T-helper 22 cell (primary cell): ENCODE data around the gene IRF3.

ENCODE experiments used
- DNase-seq: peaks from one replicate; pipeline ENCODE4 v3.0.0-alpha.2; 2020; ENCODE audit warnings: low read depth

Gene IRF3

DNA sequence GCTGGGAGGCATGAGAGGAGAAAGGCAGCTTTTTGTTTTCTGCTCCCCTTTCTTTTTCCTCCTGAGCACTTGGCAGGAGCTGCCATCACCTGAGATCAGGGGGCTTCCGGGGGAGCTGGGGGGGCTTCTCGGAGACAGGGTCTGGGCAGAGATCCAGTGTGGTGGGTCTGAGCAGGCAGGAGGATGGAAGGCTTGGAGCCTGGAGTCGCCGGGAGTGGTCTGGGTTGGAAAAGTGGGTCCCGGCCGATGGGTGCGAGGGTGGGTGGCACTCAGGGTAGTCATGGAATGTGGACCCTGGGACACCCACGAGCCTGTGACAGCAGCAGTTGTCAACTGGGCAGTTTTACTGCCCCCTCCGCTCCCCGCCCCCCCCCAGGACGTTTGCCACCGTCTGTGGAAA lies 21.5 kb upstream of the IRF3 start:
- DNase-seq, result no peak

DNA sequence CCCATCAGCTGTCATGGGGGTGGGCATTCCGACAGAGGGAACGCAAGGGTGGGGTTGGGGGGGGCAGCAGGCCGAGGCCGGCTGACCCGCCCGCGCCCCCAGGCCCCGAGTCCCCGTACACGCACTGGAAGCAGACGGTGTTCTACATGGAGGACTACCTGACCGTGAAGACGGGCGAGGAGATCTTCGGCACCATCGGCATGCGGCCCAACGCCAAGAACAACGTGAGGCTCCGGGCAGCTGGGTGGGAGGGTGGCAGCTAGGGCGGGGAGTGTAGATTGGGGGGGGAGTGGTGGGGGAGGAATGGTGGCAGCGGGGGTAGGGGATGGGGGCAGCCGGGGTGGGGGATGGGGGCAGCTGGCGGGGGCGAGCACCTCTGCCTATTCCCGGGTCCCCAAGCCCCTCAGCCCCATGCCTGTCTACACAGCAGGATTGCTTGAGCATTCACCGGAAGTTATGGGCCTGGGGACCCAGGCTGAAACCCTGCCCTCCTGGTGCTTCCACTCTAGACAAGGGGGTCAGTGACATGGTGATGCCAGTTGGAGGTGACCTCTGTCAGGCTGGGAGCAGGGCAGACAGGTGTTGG lies 20.9 kb upstream of the IRF3 start:
- DNase-seq, result no peak

DNA sequence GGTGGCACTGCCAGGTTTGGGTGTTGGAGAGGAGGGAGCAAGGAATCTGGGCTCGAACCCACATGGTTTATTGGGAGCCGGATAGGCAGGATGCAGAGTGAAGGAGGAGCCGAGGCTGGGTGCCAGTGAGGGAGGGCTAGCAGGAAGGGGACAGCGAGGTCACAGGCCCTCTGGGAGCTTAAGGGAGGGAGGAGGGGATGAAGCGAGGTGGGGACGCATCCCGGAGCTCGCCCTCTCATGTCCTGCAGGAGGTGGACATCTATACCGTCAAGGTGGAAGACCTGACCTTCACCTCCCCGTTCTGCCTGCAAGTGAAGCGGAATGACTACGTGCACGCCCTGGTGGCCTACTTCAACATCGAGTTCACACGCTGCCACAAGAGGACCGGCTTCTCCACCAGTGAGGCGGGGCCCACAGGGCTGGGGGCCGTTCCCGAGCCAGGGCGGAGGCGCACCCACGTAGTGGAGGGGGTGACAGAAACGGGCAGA lies 20.2 kb upstream of the IRF3 start:
- no peak for DNase-seq

DNA sequence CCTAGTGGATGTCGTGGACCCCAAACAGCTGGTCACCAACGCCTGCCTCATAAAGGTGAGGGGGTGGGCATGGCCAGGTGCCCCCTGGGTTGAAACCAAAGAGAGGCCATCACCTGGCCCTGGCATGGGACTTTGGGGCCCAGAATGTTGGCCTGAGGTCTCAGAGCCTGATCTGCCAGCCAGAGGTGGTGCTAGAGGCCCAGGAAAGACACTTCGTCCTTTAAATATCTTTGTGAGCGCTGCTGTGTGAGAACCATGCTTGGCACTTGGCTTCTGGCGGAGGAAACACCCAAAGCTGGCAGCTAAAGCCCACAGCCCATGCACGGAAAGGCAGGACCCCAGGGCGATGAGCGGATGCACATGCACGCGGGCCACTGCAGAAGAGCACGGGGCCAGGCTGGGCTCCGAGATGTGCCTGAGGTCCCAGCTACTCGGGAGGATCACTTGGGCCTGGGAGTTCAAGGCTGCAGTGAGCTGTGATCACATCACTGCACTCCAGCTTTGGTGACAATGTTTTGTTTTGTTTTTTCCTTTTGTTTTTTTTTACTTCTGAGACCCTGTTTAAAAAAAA lies 19.4 kb upstream of the IRF3 start:
- DNase-seq, result no peak

DNA sequence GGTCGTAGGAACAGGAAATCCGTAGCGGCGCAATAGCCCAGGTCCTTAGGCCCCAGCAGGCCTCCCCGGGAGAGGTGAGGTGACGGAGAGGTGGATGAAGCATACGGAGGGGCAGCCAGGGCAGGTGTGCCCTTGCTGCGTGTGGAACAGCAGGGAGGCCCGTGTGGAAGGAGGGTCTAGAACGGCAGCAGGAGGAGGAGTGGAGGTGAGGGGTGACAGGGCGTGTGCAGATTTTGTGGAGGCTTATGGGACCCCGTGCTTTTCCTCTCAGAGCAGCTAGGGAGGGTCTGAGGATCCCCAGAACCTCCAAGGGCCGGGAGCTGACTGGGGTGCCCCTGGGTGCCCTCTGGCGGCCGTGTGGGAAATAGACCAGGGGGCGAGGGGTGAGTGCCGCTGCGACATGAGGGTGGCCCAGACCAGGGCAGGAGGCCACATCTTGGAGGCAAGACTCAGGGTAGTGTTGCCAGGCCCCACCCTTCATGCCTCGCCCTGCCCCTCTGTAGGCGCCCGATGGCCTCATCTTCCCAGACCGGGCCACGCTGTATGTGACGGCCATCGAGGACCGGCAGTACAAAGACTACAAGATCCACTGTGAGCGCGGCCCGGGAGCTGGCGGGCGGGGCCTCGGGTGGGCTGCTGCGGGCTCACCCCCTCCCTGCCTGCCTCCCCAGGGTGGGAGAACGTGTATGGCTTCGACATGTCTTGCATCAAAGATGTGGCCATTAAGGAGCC lies 18.8 kb upstream of the IRF3 start:
- DNase-seq, result no peak

DNA sequence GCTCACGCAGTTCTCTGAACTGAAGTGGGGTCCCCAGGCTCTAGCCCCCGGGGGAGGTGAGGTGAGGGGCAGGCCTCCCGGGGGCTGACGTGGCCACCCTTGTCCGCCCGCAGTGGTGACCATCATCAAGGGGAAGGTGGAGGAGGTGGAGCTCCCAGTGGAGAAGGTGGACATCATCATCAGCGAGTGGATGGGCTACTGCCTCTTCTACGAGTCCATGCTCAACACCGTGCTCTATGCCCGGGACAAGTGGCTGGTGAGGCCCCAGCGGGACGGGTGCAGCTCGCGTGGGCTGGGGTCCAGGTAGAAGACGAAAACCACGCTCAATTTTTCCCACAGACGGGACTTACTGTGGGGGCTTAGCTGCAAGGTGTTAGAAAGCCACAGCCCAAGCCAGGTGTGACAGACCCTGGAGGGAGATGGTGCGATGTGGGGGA lies 18.2 kb upstream of the IRF3 start:
- no peak for DNase-seq

DNA sequence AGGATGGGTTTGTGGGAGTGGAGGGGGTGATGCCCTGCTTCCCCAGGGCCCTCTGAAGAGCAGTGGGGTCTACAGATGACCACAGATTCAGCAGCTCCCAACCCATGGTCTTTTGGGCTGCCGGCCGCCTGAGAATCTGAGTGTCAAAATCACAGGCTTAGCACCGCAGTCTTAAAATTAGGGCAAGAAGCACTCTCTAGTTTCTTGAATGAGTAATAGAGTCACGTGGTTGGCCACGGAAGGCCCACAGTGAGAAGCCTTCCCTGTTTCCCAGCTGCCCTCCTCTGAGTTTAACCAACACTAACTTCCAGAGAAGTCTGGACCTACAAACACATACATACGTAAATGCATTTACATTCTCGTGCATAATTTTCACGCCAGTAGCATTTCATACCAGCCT lies 16.6 kb upstream of the IRF3 start:
- DNase-seq, result no peak

DNA sequence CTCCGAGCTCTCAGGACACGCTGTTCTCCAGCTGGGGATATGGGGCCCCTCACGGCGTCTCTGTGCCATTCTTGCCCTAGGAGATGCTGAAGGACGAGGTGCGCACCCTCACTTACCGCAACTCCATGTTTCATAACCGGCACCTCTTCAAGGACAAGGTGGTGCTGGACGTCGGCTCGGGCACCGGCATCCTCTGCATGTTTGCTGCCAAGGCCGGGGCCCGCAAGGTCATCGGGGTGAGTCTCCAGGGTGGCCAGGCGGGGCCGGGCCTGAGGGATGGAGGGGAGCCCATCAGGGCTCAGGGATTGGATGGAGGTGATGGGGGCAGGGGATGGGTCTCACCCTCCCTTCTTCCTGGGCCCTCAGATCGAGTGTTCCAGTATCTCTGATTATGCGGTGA lies 16.2 kb upstream of the IRF3 start:
- no peak for DNase-seq

DNA sequence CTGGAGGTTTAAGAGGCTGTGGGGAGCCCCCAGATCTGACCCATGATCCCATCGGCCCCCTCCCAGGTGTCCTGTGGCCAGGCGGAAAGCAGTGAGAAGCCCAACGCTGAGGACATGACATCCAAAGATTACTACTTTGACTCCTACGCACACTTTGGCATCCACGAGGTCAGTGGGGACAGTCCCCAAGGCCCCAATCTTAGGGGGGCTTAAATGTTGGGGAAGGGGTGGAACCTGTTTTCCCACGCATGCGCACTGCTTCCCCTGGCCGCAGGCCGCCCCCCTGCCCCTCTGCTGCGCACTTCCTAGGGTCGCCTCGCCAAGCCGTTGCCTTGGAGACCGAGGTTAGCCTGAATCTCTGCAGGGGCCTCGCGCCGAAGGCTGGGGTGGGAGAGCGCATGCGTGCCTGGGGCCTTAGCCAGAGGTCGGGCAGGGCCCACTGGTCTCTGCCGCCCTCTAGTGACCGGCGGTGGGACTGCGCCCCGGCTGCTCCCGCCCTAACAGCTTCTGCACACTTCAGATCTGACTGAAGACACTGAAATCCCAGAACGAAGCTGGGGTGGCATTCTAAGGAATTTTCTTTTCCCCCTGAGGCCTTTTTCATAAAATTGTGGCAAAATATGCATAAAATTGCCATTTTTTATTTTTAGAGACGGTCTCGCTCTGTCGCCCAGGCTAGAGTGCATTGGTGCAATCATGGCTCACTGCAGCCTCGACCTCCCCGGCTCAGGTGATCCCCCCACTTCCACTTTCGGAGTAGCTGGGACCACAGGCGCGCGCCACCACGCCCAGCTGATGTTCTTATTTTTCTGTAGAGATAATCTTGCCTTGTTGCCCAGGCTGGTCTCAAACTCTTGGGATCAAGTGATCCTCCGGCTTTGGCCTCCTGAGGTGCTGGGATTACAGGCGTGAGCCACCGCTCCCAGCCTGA lies 15.0 kb upstream of the IRF3 start:
- peak; percentile 79 for DNase-seq

DNA sequence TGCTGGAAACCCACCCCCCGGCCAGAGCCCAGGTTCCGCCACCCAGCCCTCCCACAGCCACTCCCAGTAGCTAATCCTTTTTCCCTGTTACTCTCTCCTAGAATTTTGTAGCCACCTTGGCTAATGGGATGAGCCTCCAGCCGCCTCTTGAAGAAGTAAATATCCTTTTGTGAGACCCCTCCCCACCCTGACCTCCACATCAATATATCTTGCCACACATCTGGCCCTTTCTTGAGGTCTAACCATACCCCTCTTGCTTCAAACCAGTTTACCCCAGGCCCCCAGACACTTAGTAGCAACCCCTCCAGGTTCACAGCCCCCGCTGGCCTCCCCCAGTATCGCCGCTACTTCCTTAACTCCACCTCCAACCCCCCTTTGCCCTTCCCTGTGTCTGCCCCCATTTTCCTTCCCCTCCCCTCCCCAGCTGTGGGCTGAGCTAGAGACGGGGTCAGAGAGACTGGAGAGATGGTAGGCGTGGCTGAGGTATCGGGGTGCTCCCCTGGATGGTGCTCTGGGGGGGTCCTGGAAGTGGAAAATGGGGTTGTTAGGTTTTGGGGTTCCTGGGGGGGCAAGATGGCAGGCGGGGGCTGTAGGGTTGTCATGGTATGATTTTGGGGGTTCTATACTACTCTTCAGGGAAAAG lies 14.2 kb upstream of the IRF3 start:
- no peak for DNase-seq

DNA sequence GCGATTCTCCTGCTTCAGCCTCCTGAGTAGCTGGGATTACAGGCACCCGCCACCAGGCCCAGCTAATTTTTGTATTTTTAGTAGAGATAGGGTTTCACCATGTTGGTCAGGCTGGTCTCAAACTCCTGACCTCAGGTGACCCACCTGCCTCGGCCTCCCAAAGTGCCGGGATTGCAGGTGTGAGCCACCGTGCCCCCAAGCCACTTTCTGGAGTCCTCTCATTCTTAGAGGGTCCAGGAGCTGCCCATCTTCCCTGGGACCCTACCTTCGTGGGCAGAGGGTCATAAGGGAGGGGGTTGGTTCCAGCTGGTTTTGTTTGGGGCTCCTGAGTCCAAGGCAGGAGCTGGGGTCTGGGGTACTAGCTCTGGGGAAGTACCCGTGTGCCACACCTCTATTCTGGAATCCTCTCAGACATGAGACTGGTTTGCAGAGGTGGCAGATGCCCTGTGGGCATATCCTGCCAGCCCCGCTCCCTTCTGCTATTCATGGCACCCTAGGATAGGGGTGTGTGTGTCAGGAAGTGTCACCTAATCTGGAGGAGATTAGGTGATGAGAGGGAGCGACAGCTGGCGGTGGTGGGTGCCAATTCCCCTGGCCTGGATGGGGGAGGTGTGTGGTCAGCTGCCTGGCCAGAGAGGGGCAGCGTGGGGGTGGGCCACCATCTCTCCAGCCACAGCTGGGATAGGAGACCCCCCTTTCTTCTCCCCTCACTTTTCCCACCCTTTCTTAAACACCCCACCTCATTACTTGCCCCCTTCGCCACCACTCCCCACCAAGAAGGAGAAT lies 13.5 kb upstream of the IRF3 start:
- no peak for DNase-seq

DNA sequence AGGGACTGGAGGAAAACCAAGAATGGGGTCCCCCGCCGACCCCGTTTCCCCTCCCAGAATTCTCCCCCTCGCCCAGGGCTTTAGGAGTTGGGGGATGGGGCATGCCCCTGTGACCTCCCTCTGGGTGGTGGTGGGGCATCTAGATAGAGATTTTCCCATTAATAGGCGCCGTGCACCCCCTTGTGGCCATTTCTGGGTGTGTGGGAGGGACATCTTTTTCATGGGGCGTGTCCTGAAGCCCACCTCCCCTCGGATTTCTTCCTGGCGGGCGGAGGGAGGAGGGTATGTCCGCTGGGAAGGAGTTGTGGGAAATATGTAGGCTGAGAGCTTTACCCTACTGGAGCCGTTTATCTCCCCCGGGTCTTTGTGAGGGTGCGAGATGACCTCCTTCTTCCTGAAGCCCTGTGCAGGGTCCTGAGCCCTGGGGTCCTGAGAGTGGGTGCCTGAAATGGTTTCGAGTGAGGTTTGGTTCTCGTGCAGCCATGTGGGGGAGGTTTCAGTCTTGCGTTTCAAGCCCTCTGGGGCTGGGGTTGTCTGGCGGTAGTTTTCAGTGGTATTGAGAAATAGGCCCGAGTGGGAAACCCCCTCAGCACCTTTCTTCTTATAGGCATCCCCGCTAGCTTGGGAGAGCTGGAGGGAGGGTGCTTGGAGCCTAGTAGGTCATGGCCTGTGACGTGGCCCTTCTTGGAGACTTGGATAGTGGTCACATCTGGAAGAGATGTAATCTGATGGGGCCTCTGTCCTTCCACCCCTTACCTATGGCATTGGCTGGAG lies 12.4 kb upstream of the IRF3 start:
- peak; percentile 67 for DNase-seq

DNA sequence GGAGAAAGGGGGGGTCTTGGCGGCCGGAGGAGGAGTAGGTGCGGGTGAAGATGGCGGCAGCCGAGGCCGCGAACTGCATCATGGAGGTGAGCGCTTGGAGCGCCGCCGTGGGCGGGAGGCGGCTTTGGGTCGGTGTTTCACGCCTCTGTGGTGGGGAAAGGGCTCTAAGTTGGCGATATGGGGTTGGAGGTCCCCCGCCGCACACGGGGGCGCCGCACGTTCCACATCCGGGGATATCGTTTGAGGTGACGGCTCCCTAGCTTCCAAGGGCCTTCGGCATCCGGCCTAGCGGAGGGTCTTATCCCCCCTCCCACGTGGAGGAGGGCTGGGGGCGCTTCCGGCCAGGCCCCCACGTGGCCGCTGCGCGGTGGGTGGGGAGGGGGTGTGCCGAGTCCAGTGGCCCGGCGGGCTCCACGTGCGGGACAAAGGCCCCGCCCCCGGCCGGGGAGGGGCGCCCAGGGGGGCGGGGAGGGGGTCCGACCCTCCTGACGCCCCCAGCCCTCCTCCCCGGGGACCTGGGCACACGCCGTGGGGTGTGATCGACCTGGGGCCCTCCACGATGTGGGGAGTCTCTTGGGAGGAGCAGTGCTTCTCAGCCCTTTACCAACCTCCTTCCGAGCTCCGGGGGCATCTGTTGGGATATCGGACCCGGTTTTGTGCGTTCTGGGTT lies 11.7 kb upstream of the IRF3 start, which contains the start of gene PRMT1:
PRMT1 (plus strand) TSS at position 41 of the 670 bp plus-strand sequence; CDS start at position 51, 10 bp downstream.
- peak; percentile 42 for DNase-seq

DNA sequence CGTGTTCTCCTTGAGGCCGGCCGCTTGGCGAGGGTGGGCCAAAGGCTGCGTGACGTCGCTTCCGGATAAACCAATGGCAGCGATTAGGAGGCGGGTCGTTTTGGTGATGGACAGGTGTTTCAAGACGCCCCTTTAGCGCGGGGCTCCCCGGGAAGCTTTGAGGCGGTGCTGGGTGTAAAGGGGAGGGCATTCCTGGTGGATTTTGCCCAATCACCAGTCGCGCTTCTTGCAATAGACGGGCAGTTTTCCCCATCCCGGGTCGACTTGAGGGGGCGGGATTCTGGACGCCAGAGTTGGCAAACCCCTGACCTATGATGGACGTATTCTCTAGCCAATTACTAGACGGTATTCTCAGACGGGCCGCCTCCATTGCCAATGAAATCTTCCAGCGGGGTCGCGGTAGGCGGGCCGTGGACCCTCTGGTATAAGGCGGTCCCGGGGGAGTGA lies 11.2 kb upstream of the IRF3 start:
- DNase-seq, result peak; percentile 98

DNA sequence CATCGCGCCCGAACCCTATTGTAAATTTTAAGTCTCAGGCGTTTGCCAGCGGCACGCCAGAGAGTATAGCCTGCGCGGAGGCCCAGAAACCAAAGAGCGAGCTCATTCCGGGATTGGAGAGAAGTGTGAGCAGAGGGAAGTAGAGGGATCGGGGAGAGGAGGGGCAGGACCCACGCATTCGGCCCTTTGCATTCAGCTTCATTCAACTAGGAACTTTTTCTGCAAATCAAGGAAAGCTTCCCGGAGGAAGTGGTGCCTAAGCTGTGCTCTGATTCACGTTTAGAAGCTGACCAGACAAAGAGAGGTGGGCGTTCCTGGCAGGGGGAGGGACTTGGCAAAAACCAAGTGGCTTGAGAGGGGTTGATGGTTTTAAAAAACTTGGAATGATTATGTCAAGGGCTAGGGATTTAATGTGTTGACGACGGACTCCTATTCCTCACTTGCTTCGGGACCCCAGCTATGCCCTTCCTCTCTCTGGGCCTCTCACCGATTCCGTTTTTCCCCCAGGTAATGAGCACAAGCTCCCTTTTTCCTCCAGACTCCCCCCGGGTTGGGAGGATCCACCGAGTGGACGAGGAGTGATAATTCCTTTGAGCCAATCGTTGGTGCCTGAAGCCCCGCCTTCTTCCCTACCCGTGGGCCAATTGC lies 10.6 kb upstream of the IRF3 start:
- peak; percentile 32 for DNase-seq

DNA sequence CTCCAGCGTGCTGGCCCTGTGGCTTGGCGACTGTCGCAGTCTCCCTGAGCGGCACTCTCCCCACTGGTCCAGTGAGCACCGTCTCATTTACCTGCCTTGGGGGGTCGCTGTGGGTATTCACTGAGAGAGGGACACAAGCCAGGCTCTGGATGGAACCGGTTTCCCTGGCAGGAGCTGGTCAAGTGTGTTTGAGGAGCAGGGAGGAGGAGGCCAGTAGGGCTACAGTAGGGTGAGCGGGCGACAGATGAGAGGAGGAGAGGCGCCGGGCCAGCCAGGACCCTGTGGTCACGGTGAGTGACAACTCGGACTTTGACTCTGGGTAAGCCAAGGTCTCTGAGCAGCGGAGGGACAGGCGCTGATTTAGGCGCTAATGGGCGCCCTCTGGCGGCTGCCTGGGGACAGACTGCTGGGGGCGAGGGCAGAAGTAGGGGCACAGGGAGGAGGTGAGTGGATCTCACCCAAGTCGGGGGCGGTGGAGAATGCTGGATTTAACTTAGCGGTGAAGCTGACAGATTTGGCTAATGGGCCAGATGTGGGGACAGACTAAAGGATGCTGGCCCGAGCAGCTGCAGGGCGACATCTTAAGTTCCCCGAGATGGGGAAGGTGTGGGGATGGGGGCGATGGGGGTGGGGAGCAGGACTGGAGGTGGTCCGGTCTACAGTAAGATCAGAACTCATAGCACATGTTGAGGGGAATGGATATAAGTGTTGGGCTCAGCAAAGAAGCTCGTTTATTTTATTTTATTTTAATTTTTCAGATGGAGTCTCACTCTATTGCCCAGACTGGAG lies 6.7 kb upstream of the IRF3 start:
- DNase-seq, result peak; percentile 50

DNA sequence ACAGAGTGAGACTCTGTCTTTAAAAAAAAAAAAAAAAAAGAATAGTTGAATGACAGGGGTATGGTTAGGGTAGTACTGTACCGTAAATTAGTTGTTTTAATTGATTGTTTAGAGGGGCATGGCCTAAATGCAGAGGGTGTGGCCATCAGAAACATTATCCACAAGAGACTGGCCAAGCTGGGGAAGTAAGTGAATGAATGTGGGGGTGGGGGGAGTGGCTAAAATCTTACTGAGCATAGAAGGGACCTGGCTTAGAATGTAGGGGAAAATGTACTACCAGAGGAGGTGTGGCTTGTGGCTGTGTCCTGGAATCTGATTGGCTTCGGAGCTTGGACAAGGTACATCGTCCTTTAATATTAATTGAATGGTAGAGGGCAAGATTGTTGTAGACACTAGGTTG lies 3.9 kb upstream of the IRF3 start:
- DNase-seq, result no peak

DNA sequence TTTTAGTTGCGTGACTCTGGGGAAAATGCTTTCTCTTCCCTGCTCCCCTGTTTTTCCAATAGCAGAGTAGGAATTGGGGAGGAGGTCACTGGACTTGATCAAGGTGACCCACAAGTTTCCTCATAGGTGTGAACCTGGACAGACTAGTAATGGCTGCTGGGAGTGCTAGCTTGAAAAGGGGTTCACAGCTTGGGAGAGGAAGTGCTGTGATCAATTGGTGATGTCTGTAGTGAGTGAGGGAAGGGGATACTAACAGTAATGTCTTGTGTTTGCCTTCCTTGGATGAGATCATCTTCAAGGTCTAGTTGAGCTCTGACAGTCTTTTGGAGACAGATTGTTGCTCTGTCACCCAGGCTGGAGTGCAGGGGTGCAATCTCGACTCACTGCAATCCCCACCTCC lies 1.8 kb upstream of the IRF3 start:
- no peak for DNase-seq
